Duodenal mucosa (tissue), 2 donors: ENCODE results near the gene RDH16.
"Not testable (repeated sequence)": the region's sequence is repeated elsewhere in the genome, so short reads cannot be mapped to it uniquely, and the experiment has no call there.

Experiments
- H3K27ac ChIP-seq: one replicate; pipeline ENCODE4 v1.7.0; 2013; ENCODE audit warnings: low read depth, low read length
- H3K27me3 ChIP-seq, 2 donors: one replicate each; pipeline ENCODE4 v1.7.0; 2013; ENCODE audit warnings: low read length in 2 of 2, control low read depth in 1 of 2; ENCODE audit not compliant: insufficient read depth in 2 of 2, control insufficient read depth in 1 of 2
- H3K36me3 ChIP-seq, 2 donors: one replicate each; pipeline ENCODE4 v1.7.0; 2013; ENCODE audit warnings: low read length in 2 of 2, control low read depth in 1 of 2; ENCODE audit not compliant: insufficient read depth in 2 of 2, control insufficient read depth in 1 of 2
- H3K4me1 ChIP-seq, 2 donors: one replicate each; pipeline ENCODE4 v1.7.0; 2013; ENCODE audit warnings: low read length in 2 of 2, control low read depth in 1 of 2; ENCODE audit not compliant: insufficient read depth in 2 of 2, control insufficient read depth in 1 of 2
- H3K4me3 ChIP-seq, 2 donors: one replicate each; pipeline ENCODE4 v1.7.0; 2013; ENCODE audit warnings: low read length in 2 of 2, low read depth in 1 of 2
- H3K9ac ChIP-seq, 2 donors: one replicate each; pipeline ENCODE4 v1.7.0; 2013; ENCODE audit warnings: low read length in 2 of 2, low read depth in 1 of 2
- H3K9me3 ChIP-seq, 2 donors: one replicate each; pipeline ENCODE4 v1.7.0; 2013; ENCODE audit warnings: low read length in 2 of 2, control low read depth in 1 of 2; ENCODE audit not compliant: control insufficient read depth in 1 of 2

The RDH16 gene

GRCh38 chr12:56978397-56979138 is 21.2 kb upstream of the RDH16 start:
- no peak overlapping the region for H3K27ac ChIP-seq

GRCh38 chr12:56977361-56977760 is 20.0 kb upstream of the RDH16 start:
- H3K9me3 ChIP-seq = not testable (repeated sequence)

More at GRCh38 chr12:56978397-56979138, 21.2 kb upstream of the RDH16 start:
- Histone ChIP-seq H3K27me3 (no peaks in the 10 kb centered on the region), H3K4me1 (no peaks in the 10 kb centered on the region), H3K4me3 (no peak overlapping the region), H3K9ac (no peak overlapping the region), H3K9me3 (no peaks in the 10 kb centered on the region), H3K36me3 (no peaks in the 10 kb centered on the region)

GRCh38 chr12:56974224-56974623 is 16.8 kb upstream of the RDH16 start:
- not testable (repeated sequence) for H3K9ac ChIP-seq, H3K27me3 ChIP-seq, H3K27ac ChIP-seq, H3K4me1 ChIP-seq, H3K36me3 ChIP-seq, H3K4me3 ChIP-seq, H3K9me3 ChIP-seq

More at GRCh38 chr12:56977361-56977760, 20.0 kb upstream of the RDH16 start:
- H3K27me3 ChIP-seq, H3K4me3 ChIP-seq, H3K9ac ChIP-seq, H3K36me3 ChIP-seq, H3K4me1 ChIP-seq, H3K27ac ChIP-seq: not testable (repeated sequence)

- H3K27me3 ChIP-seq, H3K4me3 ChIP-seq: not testable (repeated sequence)
These were observed 11.5 kb upstream of the RDH16 start for GRCh38 chr12:56968910-56969309.

GRCh38 chr12:56965997-56966642 is 8.7 kb upstream of the RDH16 start:
- H3K9me3 ChIP-seq, H3K36me3 ChIP-seq, H3K4me3 ChIP-seq, H3K4me1 ChIP-seq, H3K27ac ChIP-seq, H3K9ac ChIP-seq, H3K27me3 ChIP-seq: not testable (repeated sequence)

More at GRCh38 chr12:56968910-56969309, 11.5 kb upstream of the RDH16 start:
- H3K36me3 ChIP-seq, H3K9ac ChIP-seq, H3K9me3 ChIP-seq, H3K27ac ChIP-seq, H3K4me1 ChIP-seq: not testable (repeated sequence)

GRCh38 chr12:56965124-56965523 is 7.7 kb upstream of the RDH16 start:
- not testable (repeated sequence) for H3K27me3 ChIP-seq, H3K9me3 ChIP-seq, H3K9ac ChIP-seq, H3K27ac ChIP-seq, H3K4me1 ChIP-seq, H3K4me3 ChIP-seq, H3K36me3 ChIP-seq

GRCh38 chr12:56963557-56963956 is 6.1 kb upstream of the RDH16 start:
- H3K4me3 ChIP-seq, H3K9ac ChIP-seq, H3K9me3 ChIP-seq, H3K27ac ChIP-seq, H3K4me1 ChIP-seq, H3K36me3 ChIP-seq, H3K27me3 ChIP-seq: not testable (repeated sequence)

GRCh38 chr12:56962247-56962646 is 4.8 kb upstream of the RDH16 start:
- H3K4me1 ChIP-seq, H3K4me3 ChIP-seq, H3K9ac ChIP-seq, H3K27me3 ChIP-seq, H3K36me3 ChIP-seq, H3K27ac ChIP-seq, H3K9me3 ChIP-seq: not testable (repeated sequence)

- peaks cover 6 to 8% of the 10 kb centered on the region in 2 donors for H3K9me3 ChIP-seq
- no peak overlapping the region for H3K9ac ChIP-seq
- H3K27ac ChIP-seq = no peak overlapping the region
- no peak overlapping the region for H3K4me3 ChIP-seq
- peaks cover 4 to 5% of the 10 kb centered on the region in 2 donors for H3K4me1 ChIP-seq
- H3K27me3 ChIP-seq = no peaks in the 10 kb centered on the region
- H3K36me3 ChIP-seq = no peaks in the 10 kb centered on the region
These were observed 1.0 kb upstream of the RDH16 start for GRCh38 chr12:56958422-56958821.

GRCh38 chr12:56955631-56956256 is 1.7 kb downstream of the RDH16 start:
- Histone ChIP-seq H3K36me3 (no peaks in the 10 kb centered on the region), H3K4me1 (peaks cover 4 to 5% of the 10 kb centered on the region in 2 donors), H3K4me3 (no peak overlapping the region), H3K9me3 (peaks cover 6 to 8% of the 10 kb centered on the region in 2 donors), H3K9ac (no peak overlapping the region), H3K27ac (no peak overlapping the region), H3K27me3 (no peaks in the 10 kb centered on the region)
